Fibroblast of peridontal ligament (primary cell): Measurements from ENCODE around the gene OR2T1.
"Not testable (repeated sequence)": the region's sequence is repeated elsewhere in the genome, so short reads cannot be mapped to it uniquely, and the experiment has no call there.

Source experiments
- DNase-seq: peaks from one replicate; pipeline ENCODE4 v3.0.0-alpha.2; 2010; ENCODE audit errors: extremely low read depth

Gene OR2T1

GRCh38 chr1:248434913-248435312, 32.1 kb downstream of the OR2T1 start:
- not testable (repeated sequence) for DNase-seq

- not testable (repeated sequence) for DNase-seq
Measured at GRCh38 chr1:248436303-248436702, 33.5 kb downstream of the OR2T1 start.

GRCh38 chr1:248438668-248439067, 35.8 kb downstream of the OR2T1 start:
- not testable (repeated sequence) for DNase-seq

GRCh38 chr1:248439283-248439682, 36.4 kb downstream of the OR2T1 start:
- DNase-seq = not testable (repeated sequence)

DNA sequence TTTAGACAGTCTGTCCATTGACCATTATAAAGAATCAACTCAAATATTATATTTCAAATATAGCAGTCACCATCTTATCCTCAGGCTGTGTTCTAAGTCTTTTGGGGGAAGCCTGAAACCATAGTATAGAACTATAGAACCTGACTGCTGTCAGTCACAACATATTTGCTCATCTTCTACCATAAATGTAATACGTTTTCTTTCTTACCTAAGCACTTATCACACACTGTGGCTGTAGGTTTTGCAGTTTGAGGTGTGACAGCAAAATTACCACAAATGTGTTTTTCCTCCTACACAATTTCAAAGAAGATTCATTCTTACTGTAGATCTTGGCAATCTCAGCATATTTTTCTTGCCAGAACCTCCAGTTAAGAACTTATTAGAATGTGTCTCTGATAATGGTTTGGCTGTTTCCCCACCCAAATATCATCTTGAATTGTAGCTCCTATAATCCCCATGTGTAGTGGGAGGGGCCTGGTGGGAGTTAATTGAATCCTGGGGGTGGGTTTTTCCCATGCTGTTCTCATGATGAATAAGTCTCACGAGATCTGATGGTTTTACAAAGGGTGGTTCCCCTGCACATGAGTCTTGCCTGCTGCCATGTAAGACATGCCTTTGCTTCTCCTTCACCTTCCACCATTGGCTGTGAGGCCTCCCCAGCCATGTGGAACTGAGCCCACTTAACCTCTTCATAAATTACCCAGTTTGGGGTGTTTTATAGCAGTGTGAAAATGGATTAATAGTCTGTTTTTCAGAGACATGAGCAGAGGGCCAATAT, 39.8 kb downstream of the OR2T1 start:
- DNase-seq = not testable (repeated sequence)

- not testable (repeated sequence) for DNase-seq
Measured at GRCh38 chr1:248444603-248445002, 41.8 kb downstream of the OR2T1 start.

DNA sequence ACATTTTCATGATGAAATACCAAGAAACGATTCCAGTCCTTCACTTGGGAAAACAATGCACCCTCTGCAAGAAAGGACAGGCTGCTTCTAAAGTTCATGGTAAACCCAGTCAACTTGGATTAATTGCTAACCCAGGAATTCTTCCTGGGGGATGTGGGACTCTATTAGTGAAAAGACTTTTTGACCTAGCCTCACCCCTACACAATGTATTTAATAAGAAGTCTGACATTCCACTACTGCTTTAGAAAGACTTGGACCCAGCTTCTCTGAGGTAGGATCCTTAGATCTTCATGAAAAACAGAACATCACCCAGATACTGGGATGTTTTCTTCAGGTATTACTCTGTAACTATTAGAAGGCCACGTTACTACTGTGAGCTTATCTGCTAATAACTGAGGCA, 42.6 kb downstream of the OR2T1 start, which contains the start of gene OR2T2:
Gene OR2T2 (plus strand): TSS at position 239 of the 400 bp plus-strand sequence. CDS start 7,161 bp downstream, outside the sequence.
- not testable (repeated sequence) for DNase-seq

DNA sequence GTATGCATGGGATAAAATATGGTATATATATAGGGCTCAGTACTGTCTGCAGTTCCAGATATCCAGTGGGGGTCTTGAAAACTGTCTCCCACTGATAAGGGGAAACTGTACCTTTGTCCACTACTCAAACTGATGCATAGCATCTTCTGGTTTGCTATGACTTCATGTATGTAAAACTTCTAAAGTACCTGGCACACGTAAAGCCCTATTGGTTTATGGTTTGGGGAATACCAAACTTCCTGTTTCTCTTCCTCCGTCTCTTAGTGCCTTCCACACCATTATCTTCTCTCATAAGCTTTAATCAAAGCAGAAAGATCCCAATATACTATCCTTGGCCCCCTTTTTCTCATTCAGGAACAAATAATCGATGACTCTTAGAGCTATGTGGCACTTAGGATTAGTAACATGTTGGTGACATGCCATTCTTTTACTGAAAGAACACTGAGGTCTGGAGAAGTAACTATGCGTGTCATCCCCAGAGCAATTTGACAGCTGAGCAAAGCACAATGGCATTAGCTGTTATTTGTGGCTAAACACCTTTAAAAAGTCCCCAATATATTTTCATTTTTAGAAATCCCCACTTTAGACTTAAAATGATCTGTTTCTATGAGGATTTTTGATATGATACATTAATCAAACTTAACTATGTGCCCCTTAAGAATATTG, 45.7 kb downstream of the OR2T1 start:
- DNase-seq = not testable (repeated sequence)

- not testable (repeated sequence) for DNase-seq
Measured at GRCh38 chr1:248449821-248450465, 47.1 kb downstream of the OR2T1 start.

DNA sequence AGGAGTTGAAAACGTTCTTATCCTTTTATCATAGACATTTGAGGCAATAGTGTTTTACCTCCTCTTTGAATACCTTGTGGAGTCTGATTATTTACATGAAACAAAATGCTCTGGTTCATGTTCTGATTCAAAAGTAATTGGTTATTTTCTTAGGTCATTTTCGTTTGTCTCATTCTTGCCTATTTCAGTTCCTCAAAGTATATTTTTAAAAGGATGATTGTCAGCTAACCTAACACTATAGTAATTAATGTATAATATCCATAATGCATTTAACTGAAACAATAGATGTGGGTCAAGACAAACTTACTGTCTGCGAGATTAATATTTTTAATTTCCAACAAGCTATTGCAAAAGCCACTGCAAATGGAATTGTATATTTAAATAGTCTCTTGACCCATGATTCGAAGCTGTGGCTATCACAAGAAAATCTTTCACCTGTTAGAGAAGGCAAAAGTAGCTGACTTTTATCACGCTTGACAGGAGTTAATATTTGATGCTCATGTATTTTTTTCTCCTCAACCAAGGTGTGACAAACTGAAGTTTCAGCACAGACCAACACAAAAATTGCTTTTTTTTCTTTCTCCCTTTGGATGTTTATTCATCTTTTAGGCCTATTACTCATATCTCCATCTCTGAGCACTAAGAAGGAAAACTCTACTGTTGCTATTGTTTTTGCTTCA, 47.8 kb downstream of the OR2T1 start:
- not testable (repeated sequence) for DNase-seq

GRCh38 chr1:248453619-248454018, 50.8 kb downstream of the OR2T1 start:
- not testable (repeated sequence) for DNase-seq

DNA sequence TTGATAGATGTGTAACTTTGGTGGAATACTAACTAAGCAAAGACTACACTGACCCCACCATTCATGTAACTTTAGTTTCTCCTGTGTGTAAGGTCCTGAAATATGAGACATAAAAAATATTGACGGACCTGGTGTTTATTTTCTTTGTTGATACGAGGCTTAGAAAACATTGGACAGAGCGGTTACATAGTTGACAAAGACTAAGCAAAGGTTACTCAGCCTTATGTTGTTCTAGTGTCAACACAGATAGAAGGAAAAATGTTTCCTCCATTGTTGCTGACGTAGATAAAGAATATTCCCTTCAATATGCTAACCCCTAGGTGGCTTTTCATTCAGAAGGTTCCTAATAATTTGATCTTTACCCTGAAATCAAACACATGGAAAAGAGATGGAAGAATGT, 52.2 kb downstream of the OR2T1 start:
- not testable (repeated sequence) for DNase-seq

- not testable (repeated sequence) for DNase-seq
Measured at GRCh38 chr1:248456635-248457034, 53.8 kb downstream of the OR2T1 start.
